Astrocyte of the cerebellum (primary cell): ENCODE data around the gene DLK2.
A peak's percentile ranks its signal among the peaks of the same experiment; 100 is the strongest.
"Not testable (repeated sequence)": the region's sequence is repeated elsewhere in the genome, so short reads cannot be mapped to it uniquely, and the experiment has no call there.

Experiments
- DNase-seq: peaks from one replicate; pipeline ENCODE4 v3.0.0-alpha.2; 2011; ENCODE audit warnings: low read depth
- H3K4me3 ChIP-seq: 2 replicates; pipeline ENCODE4 v1.5.1; 2011; ENCODE audit warnings: mild to moderate bottlenecking, low read depth, low read length, moderate library complexity
- in situ Hi-C: cut with HindIII; loops from 2 replicates; pipeline ENCODE4 v1.10.0; 2017; ENCODE audit warnings: low sequenced_read_pairs
- TF ChIP-seq, protein P1 (sequence below): IDR thresholded peaks from 2 replicates; pipeline ENCODE4 v1.5.1; 2012; ENCODE audit warnings: low read length, low read depth, moderate library complexity, mild to moderate bottlenecking; ENCODE audit errors: missing control alignments

The DLK2 gene

DNA sequence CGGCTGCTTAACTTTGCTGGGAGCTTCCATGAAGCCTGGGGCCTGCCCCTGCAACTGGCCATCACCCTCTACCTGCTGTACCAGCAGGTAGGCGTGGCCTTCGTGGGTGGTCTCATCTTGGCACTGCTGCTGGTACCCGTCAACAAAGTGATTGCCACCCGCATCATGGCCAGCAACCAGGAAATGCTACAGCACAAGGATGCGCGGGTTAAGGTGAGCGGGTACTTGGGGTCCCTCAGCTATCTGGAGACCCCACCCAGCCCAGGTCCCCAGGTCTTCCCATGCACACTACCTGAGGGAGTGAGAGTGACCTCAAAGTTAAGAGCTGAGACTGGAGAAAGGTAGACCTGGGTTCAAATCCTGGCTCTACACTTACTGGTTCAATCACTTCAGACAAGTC, 22.2 kb downstream of the DLK2 start:
- DNase-seq, result no peak
- H3K4me3 ChIP-seq, result no peak overlapping the region
- TF ChIP-seq, protein P1, sequence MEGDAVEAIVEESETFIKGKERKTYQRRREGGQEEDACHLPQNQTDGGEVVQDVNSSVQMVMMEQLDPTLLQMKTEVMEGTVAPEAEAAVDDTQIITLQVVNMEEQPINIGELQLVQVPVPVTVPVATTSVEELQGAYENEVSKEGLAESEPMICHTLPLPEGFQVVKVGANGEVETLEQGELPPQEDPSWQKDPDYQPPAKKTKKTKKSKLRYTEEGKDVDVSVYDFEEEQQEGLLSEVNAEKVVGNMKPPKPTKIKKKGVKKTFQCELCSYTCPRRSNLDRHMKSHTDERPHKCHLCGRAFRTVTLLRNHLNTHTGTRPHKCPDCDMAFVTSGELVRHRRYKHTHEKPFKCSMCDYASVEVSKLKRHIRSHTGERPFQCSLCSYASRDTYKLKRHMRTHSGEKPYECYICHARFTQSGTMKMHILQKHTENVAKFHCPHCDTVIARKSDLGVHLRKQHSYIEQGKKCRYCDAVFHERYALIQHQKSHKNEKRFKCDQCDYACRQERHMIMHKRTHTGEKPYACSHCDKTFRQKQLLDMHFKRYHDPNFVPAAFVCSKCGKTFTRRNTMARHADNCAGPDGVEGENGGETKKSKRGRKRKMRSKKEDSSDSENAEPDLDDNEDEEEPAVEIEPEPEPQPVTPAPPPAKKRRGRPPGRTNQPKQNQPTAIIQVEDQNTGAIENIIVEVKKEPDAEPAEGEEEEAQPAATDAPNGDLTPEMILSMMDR, result no peak
- in situ Hi-C loops, result no loop called here

DNA sequence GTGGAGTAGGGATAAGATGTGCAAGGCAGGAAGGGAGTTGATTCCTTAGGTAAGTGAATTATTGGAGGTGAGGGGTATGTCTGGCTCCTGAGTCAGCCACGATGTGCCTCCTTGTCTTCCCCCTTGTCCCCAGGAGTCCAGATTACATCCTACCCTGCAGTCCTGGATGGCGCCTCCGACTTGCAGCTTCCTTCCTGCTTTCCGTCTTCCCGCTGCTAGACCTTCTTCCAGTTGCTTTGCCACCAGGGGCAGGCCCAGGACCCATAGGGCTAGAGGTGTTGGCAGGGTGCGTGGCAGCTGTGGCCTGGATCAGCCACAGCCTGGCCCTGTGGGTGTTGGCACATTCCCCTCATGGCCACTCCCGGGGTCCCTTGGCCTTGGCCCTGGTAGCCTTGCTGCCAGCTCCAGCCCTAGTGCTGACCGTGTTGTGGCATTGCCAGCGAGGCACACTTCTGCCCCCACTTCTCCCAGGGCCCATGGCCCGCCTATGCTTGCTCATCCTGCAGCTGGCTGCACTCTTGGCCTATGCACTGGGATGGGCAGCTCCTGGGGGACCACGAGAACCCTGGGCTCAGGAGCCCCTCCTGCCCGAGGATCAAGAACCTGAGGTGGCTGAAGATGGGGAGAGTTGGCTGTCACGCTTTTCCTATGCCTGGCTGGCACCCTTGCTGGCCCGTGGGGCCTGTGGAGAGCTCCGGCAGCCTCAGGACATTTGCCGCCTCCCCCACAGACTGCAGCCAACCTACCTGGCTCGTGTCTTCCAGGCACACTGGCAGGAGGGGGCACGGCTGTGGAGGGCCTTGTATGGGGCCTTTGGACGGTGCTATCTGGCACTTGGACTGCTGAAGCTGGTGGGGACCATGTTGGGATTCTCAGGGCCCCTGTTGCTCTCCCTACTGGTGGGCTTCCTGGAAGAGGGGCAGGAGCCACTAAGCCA, 23.1 kb downstream of the DLK2 start:
- no peak for DNase-seq
- TF ChIP-seq, protein P1, result no peak
- H3K4me3 ChIP-seq, result no peak overlapping the region
- in situ Hi-C loops, result no loop called here

DNA sequence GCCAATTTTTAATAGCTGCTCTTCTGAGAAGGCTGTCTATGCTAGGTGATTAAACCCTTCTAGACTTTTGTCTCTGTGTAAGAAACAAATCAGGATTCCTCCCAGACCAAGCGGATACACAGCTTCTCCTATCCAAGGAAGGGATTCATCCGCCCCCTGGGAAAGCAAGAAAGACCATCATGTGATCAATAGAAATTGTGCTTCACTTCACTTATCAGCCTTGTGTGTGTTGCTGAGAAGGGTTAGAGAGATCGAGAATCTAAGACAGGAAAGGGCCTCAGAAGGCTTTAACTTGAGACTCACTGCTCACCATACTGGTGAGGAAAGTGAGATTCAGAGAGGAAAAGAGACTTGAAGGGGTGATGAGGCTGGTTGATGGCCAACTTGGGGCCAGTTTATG, 26.5 kb downstream of the DLK2 start:
- in situ Hi-C loops, result no loop called here
- H3K4me3 ChIP-seq, result peak overlapping the region; percentile 77
- DNase-seq, result no peak
- TF ChIP-seq, protein P1, result no peak

DNA sequence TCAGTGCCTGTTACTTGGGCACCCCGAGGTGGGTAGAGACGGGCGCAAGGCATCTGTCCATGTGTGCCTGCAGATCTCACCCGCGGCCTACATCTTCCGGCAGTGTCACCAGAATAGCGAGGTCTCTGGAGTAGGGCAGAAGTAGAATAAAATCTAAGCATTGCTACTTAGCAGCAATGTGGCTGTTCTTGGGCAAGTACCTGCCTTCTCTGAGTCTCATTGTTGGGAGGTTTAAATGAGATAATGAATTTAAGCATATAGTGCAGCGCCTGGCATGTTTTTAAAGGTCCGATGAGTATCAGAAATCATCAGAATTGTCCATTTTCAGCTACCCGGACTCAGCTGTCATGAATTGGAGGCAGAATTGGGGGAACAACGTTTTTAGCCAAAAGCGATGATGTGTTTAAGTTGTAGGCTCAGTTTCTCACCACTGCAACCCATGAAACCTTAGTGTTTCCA, 27.2 kb downstream of the DLK2 start:
- TF ChIP-seq, protein P1, result no peak
- no peak for DNase-seq
- H3K4me3 ChIP-seq, result peak overlapping the region; percentile 77
- in situ Hi-C loops, result no loop called here

DNA sequence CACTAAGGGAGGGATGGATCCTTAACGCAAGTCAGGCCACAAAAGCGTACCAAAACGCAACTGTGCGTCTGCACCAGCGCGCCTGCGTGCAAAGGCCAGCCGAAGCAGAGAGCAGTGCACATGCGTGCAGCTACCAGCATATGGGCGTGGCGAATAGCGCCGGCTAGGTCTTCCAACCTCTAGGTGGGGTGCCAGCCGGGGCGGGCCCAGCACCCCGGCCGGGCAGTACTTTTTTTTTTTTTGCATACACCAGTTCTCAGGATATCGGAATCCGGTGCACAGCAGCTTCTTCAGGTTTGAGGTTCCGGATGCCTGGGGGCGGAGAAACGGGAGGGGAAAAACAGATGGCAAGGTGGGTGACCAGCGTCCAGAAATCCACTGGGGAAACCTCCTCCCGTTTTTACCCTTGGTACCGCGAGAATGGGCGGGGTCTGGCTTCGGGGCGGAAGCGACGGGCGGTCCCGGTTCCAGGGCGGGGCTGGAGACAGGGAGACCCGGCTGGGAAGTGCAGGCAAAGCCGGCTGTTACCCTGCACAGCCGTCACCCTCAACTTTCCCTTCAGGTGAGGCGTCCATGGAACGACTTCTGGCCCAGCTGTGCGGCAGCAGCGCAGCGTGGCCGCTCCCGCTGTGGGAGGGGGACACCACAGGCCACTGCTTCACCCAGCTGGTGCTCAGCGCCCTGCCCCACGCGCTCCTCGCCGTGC, 27.8 kb downstream of the DLK2 start, which contains the start of gene ABCC10:
TSS of gene ABCC10 (plus strand) at position 136 of the 706 bp plus-strand sequence. CDS start at position 574, 438 bp downstream.
- peak; percentile 86 for DNase-seq
- TF ChIP-seq, protein P1, result peak; percentile 46
- in situ Hi-C loops, result no loop called here
- H3K4me3 ChIP-seq, result peak within 1 kb of the TSS; percentile 77

DNA sequence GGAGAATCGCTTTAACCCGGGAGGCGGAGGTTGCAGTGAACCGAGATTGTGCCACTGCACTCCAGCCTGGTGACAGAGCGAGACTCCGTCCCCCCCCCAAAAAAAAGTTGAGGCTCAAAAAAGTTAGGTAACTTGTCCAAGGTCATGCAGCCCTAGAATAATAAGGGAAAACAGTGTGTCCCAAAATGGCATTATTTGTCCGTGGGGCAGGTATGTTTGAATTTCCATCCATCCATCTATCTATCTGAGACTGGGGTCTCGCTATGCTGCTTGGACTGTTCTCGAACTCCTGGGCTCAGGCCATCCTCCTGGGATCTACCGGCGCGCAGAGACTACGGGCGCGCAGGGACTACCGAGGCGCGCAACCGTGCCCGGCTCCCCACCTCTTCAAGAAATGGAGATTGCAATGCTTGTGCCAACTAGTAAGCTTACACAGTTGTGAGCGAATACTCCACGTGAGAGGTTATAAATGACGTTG, 28.4 kb downstream of the DLK2 start:
- peak overlapping the region; percentile 77 for H3K4me3 ChIP-seq
- in situ Hi-C loops, result no loop called here
- TF ChIP-seq, protein P1, result no peak

DNA sequence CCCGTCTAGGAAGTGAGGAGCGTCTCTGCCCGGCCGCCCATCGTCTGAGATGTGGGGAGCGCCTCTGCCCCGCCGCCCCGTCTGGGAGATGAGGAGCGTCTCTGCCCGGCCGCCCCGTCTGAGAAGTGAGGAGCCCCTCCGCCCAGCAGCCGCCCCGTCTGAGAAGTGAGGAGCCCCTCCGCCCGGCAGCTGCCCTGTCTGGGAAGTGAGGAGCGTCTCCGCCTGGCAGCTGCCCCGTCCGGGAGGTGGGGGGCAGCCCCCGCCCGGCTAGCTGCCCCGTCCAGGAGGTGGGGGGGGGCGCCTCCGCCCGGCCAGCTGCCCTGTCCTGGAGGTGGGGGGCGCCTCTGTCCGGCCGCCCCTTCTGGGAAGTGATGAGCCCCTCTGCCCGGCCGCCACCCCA, 30.3 kb downstream of the DLK2 start:
- in situ Hi-C loops, DNase-seq, H3K4me3 ChIP-seq: not testable (repeated sequence)

More for the DNA sequence above, 28.4 kb downstream of the DLK2 start:
- no peak for DNase-seq
